IMR-90 (cell line): Measurements from ENCODE around the gene HS6ST3. TPM values are rescaled to one million over a fixed set of nuclear protein-coding genes. Genes with fewer than 3 reads are reported as not detected.

ENCODE experiments used
- ATAC-seq: fragments of 200-7000 bp; cut with Tn5 transposase; 2 replicates; pipeline ENCODE4 v1.9.1; 2020; ENCODE audit warnings: low read depth, mild to moderate bottlenecking, moderate library complexity
- BruUV-seq: library from RNA; stranded (reverse); fragments of 400-500 nt; replicated peaks from 2 replicates; lab custom pipeline; 2021; lab: Mats Ljungman, UMichigan
- CTCF ChIA-PET: fragments of 300-600 bp; formaldehyde crosslinking; extraction: SDS; loops from one replicate; lab custom pipeline; 2021; ENCODE audit warnings: antibody characterized with exemption; lab: Yijun Ruan, JAX
- POLR2A ChIA-PET: fragments of 300-600 bp; sonication (Branson Sonifier 250); formaldehyde crosslinking; loops from one replicate; lab custom pipeline; 2022; ENCODE audit warnings: antibody characterized with exemption; ENCODE audit not compliant: unreplicated experiment; lab: Charles Lee
- DNase-seq: peaks from one replicate; pipeline ENCODE4 v3.0.0; 2013
- H2AFZ ChIP-seq: replicated peaks from 2 replicates; pipeline ENCODE3; 2013; ENCODE audit warnings: low read length, mild to moderate bottlenecking; ENCODE audit not compliant: poor library complexity
- H2AK5ac ChIP-seq: 2 replicates; pipeline ENCODE4 v1.6.1; 2013; ENCODE audit warnings: low read depth, low read length, inconsistent platforms
- H2AK9ac ChIP-seq: replicated peaks from 2 replicates; pipeline ENCODE3; 2013; ENCODE audit warnings: mild to moderate bottlenecking, low read depth, low read length, moderate library complexity; ENCODE audit not compliant: poor library complexity
- H2BK120ac ChIP-seq: 2 replicates; pipeline ENCODE4 v1.6.1; 2013; ENCODE audit warnings: low read depth, low read length, inconsistent platforms
- H2BK15ac ChIP-seq: 3 replicates; pipeline ENCODE4 v1.6.1; 2013; ENCODE audit warnings: low read depth, low read length, inconsistent platforms
- H2BK20ac ChIP-seq: 2 replicates; pipeline ENCODE4 v1.6.1; 2013; ENCODE audit warnings: low read depth, mild to moderate bottlenecking, inconsistent platforms, low read length, moderate library complexity
- H2BK5ac ChIP-seq: 2 replicates; pipeline ENCODE4 v1.6.1; 2013; ENCODE audit warnings: mild to moderate bottlenecking, low read depth, low read length, inconsistent platforms; ENCODE audit not compliant: poor library complexity, severe bottlenecking
- H3K14ac ChIP-seq: replicated peaks from 2 replicates; pipeline ENCODE4 v1.6.1; 2013; ENCODE audit warnings: low read depth, low read length, inconsistent platforms
- H3K18ac ChIP-seq: 2 replicates; pipeline ENCODE4 v1.6.1; 2013; ENCODE audit warnings: low read depth, low read length, control low read depth
- H3K23ac ChIP-seq: 2 replicates; pipeline ENCODE4 v1.6.1; 2013; ENCODE audit warnings: low read depth, low read length, inconsistent platforms
- H3K27ac ChIP-seq: 2 replicates; pipeline ENCODE4 v1.5.1; 2013; ENCODE audit warnings: mild to moderate bottlenecking, control low read depth, low read length; ENCODE audit not compliant: insufficient read depth
- H3K27me3 ChIP-seq: 2 replicates; pipeline ENCODE4 v1.6.1; 2013; ENCODE audit warnings: low read length; ENCODE audit not compliant: control insufficient read depth, insufficient read depth
- H3K36me3 ChIP-seq: 2 replicates; pipeline ENCODE4 v1.6.1; 2013; ENCODE audit warnings: low read length, mixed read lengths; ENCODE audit not compliant: control insufficient read depth, insufficient read depth
- H3K4ac ChIP-seq: 2 replicates; pipeline ENCODE4 v1.6.1; 2013; ENCODE audit warnings: low read depth, low read length, inconsistent platforms
- H3K4me1 ChIP-seq: 2 replicates; pipeline ENCODE4 v1.6.1; 2013; ENCODE audit warnings: low read length, mixed read lengths; ENCODE audit not compliant: control insufficient read depth, insufficient read depth
- H3K4me2 ChIP-seq: 2 replicates; pipeline ENCODE4 v1.6.1; 2013; ENCODE audit warnings: low read depth, mild to moderate bottlenecking, control low read depth, low read length, moderate library complexity
- H3K4me3 ChIP-seq: 2 replicates; pipeline ENCODE4 v1.5.1; 2013; ENCODE audit warnings: low read depth, mild to moderate bottlenecking, control low read depth, low read length, moderate library complexity; ENCODE audit not compliant: insufficient read depth
- H3K56ac ChIP-seq: 2 replicates; pipeline ENCODE4 v1.6.1; 2013; ENCODE audit warnings: low read length, inconsistent platforms; ENCODE audit not compliant: insufficient read depth; ENCODE audit errors: extremely low read depth
- H3K79me1 ChIP-seq, 2 experiments: 2 replicates each; pipeline ENCODE4 v1.6.1; 2013; ENCODE audit warnings: low read length in 2 of 2, inconsistent platforms in 1 of 2, low read depth in 1 of 2
- H3K9ac ChIP-seq: 2 replicates; pipeline ENCODE4 v1.6.1; 2013; ENCODE audit warnings: low read depth, low read length, control low read depth
- H3K9me1 ChIP-seq: 2 replicates; pipeline ENCODE4 v1.6.1; 2013; ENCODE audit warnings: low read length, inconsistent platforms; ENCODE audit not compliant: insufficient read depth
- H3K9me3 ChIP-seq: 2 replicates; pipeline ENCODE4 v1.6.1; 2013; ENCODE audit warnings: low read length; ENCODE audit not compliant: control insufficient read depth, insufficient read depth
- H4K20me1 ChIP-seq: 2 replicates; pipeline ENCODE4 v1.6.1; 2013; ENCODE audit warnings: low read length, inconsistent platforms; ENCODE audit not compliant: insufficient read depth
- H4K5ac ChIP-seq: 2 replicates; pipeline ENCODE4 v1.6.1; 2013; ENCODE audit warnings: mild to moderate bottlenecking, low read depth, low read length, control low read depth
- H4K8ac ChIP-seq, 2 experiments: 2 replicates each; pipeline ENCODE4 v1.6.1; 2013; ENCODE audit warnings: low read depth in 2 of 2, low read length in 2 of 2, control low read depth in 1 of 2, inconsistent platforms in 1 of 2
- H4K91ac ChIP-seq: 2 replicates; pipeline ENCODE4 v1.6.1; 2013; ENCODE audit warnings: low read depth, low read length, inconsistent platforms; ENCODE audit not compliant: insufficient read depth
- CEBPB ChIP-seq: IDR thresholded peaks from 2 replicates; pipeline ENCODE4 v1.6.1; 2012; ENCODE audit warnings: low read depth, low read length, improper control_type of control experiment
- ELK1 ChIP-seq: fragments of 150-350 bp; IDR thresholded peaks from 2 replicates; pipeline ENCODE4 v1.6.1; 2016; ENCODE audit warnings: low read depth, mild to moderate bottlenecking, low read length, moderate library complexity, borderline replicate concordance
- FOS ChIP-seq: fragments of 150-350 bp; IDR thresholded peaks from 2 replicates; pipeline ENCODE4 v1.6.1; 2016; ENCODE audit warnings: low read depth, low read length
- MAFK ChIP-seq: IDR thresholded peaks from 2 replicates; pipeline ENCODE4 v1.6.1; 2012; ENCODE audit warnings: low read depth, low read length, improper control_type of control experiment
- NFE2L2 ChIP-seq: fragments of 150-350 bp; IDR thresholded peaks from 2 replicates; pipeline ENCODE4 v1.6.1; 2016; ENCODE audit warnings: low read depth, mild to moderate bottlenecking, low read length
- POLR2A ChIP-seq: IDR thresholded peaks from 2 replicates; pipeline ENCODE4 v1.6.1; 2012; ENCODE audit warnings: mild to moderate bottlenecking, low read depth, low read length
- RCOR1 ChIP-seq: IDR thresholded peaks from 2 replicates; pipeline ENCODE4 v1.6.1; 2012; ENCODE audit warnings: mild to moderate bottlenecking, low read length, improper control_type of control experiment; ENCODE audit not compliant: insufficient replicate concordance
- WGBS, 2 experiments: methylation state at CpG; one replicate each; pipeline versions ENCODE4 v1.1.5 to v1.1.7; 2013; ENCODE audit warnings: missing lambda C conversion rate in 2 of 2; ENCODE audit not compliant: insufficient read length in 1 of 2; ENCODE audit errors: extremely low coverage in 2 of 2; 5-methylcytosine and 5-hydroxymethylcytosine counted together
- dilution Hi-C: fragments of 300-500 bp; cut with HindIII; formaldehyde crosslinking; loops from one replicate; pipeline ENCODE4 v1.14.3; 2018; ENCODE audit warnings: low sequenced_read_pairs; ENCODE audit not compliant: unreplicated experiment
- in situ Hi-C: fragments of 300-500 bp; cut with MboI; formaldehyde crosslinking; loops from 3 replicates; pipeline ENCODE4 v1.14.3; 2019; ENCODE audit warnings: low sequenced_read_pairs, inconsistent platforms, mixed read lengths
- intact Hi-C: fragments of 100-400 bp; cut with micrococcal nuclease; formaldehyde crosslinking; loops from 2 replicates; pipeline ENCODE4 v1.10.0; 2022
- polyA plus RNA-seq, 3 experiments: library from polyadenylated mRNA; depleted of rRNA; stranded (reverse); fragments of >200 nt; gene quantifications; 2 replicates each; pipeline ENCODE4 v1.2.3, GENCODE V29; 2012; ENCODE audit warnings: low replicate concordance in 1 of 3
- total RNA-seq: library from RNA; depleted of rRNA; stranded (reverse); fragments of >200 nt; gene quantifications from 2 replicates; pipeline ENCODE4 v1.2.3, GENCODE V29; 2012

HS6ST3 gene
- total and polyA plus RNA-seq, 2 of the 4 experiments (the other 2 are of a cell fraction) = not detected

- ChIA-PET POLR2A (no interaction called here), CTCF (no interaction called here)
- no TSS peak for BruUV-seq
- H3K27me3 ChIP-seq = no peaks in the 10 kb centered on the region
- ATAC-seq = no peak
- no peaks in the 10 kb centered on the region for H3K9me1 ChIP-seq
- no peak overlapping the region for H2AK5ac ChIP-seq
- H2AK9ac ChIP-seq = no peak overlapping the region
- DNase-seq = no peak
- no peak for TF ChIP-seq NFE2L2
- no peak for TF ChIP-seq RCOR1
- no peak for TF ChIP-seq MAFK
- TF ChIP-seq CEBPB = no peak
- no peak for TF ChIP-seq POLR2A
- no peak for TF ChIP-seq ELK1
- no peak for TF ChIP-seq FOS
- no peak overlapping the region for H2BK5ac ChIP-seq
- no peak overlapping the region for H3K56ac ChIP-seq
- H3K14ac ChIP-seq = no peak overlapping the region
- H3K27ac ChIP-seq = no peak overlapping the region
- H3K23ac ChIP-seq = no peak overlapping the region
- H3K18ac ChIP-seq = no peak overlapping the region
- H4K5ac ChIP-seq = no peak overlapping the region
- no peaks in the 10 kb centered on the region for H4K20me1 ChIP-seq
- H3K4me3 ChIP-seq = no peak overlapping the region
- in situ Hi-C loops = no loop called here
- no peaks in the 10 kb centered on the region for H3K36me3 ChIP-seq
- peaks cover 6% of the 10 kb centered on the region; the same call in 1 of the 2 replicates for H3K9me3 ChIP-seq
- no peak overlapping the region for H2BK20ac ChIP-seq
- H3K4me1 ChIP-seq = no peaks in the 10 kb centered on the region
- dilution Hi-C loops = no loop called here
- H3K79me1 ChIP-seq = no peaks in the 10 kb centered on the region
- no peak overlapping the region for H4K91ac ChIP-seq
- no peak overlapping the region for H2BK120ac ChIP-seq
- H3K4me2 ChIP-seq = no peak overlapping the region
- no peak overlapping the region for H2BK15ac ChIP-seq
- H3K9ac ChIP-seq = no peak overlapping the region
- H3K4ac ChIP-seq = no peak overlapping the region
- intact Hi-C loops = no loop called here
- no peak overlapping the region for H2AFZ ChIP-seq
- WGBS, 2 experiments = no CpG with 5 or more reads among the region's 2 CpGs
- H4K8ac ChIP-seq = no peak overlapping the region
Measured at GRCh38 chr13:96203471-96203870, 113.6 kb downstream of the HS6ST3 start.
